ENCODE measurements around the gene THPO. TPM values are rescaled to one million over a fixed set of nuclear protein-coding genes. Genes with fewer than 3 reads are reported as not detected.

The THPO gene
- total RNA-seq, 1 donor from 2014 or later, result not detected

- Mint-ChIP-seq H3K27ac (peak overlapping the region; percentile 99), H3K4me1 (peaks cover 26% of the 10 kb centered on the region), H3K36me3 (ENCODE audit: low read depth) (peaks cover 35% of the 10 kb centered on the region), H3K9me3 (no peaks in the 10 kb centered on the region), H3K4me3 (peak overlapping the region; percentile 98), H3K27me3 (peaks cover 8% of the 10 kb centered on the region)
- intact Hi-C loops (cut with micrococcal nuclease), result loop anchor here (1.0 to 5.0 kb wide), 7 partner anchors 28 to 726 kb away; partner anchors contain the start of genes EEF1AKMT4, EIF4G1, PSMD2 and VPS8
- DNase-seq, result peak; percentile 99
Observed at GRCh38 chr3:184362668-184363546, 15.1 kb downstream of the THPO start.

DNA sequence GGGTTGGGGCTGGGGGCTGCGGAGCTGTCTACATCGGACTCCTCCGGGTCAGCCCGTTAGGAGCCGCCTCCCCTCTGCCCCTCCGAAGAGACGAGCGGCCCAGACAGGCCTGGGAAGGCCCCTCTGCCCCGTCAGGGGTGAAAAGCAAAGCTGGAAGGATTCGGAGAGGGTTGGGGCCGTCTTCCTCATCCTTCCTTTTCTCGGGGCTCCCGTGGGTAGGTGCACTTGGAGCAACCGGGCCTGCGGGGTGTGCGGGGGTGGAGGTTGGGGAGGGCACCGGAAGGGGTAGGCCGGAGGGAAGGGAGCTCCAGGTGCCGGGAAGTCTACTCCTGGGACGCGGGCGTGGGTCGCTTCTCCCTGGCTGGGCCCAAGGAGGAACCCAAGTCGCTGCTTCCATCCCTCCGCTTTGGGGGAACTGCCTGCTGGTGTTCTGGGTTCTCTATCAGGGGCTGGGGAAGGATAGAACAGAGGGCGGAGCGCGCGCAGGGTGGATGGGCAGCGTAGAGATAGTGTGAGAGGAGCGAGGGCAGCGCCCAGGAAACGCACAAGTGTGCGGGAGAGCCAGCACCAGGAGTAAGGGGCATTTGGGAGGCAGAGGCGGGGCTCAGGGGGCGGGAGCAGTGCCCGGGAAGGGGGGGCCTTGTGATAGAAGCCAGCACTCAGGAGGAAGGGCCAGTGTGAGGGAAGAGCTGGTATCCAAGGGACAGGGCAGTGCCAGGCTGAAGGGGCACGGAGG lies 15.9 kb downstream of the THPO start:
- Mint-ChIP-seq H3K27me3 (peaks cover 8% of the 10 kb centered on the region), H3K9me3 (no peaks in the 10 kb centered on the region), H3K4me1 (peaks cover 23% of the 10 kb centered on the region), H3K27ac (peak overlapping the region; percentile 98), H3K36me3 (ENCODE audit: low read depth) (peaks cover 29% of the 10 kb centered on the region), H3K4me3 (peak overlapping the region; percentile 98)
- intact Hi-C loops (cut with micrococcal nuclease), result loop anchor here (2.0 to 5.0 kb wide), 3 partner anchors 165 to 725 kb away; partner anchors contain the start of gene VPS8
- peak; percentile 83 for DNase-seq

- Mint-ChIP-seq H3K9me3 (no peaks in the 10 kb centered on the region), H3K4me3 (peak within 1 kb of the TSS; percentile 98), H3K36me3 (ENCODE audit: low read depth) (peaks cover 23% of the 10 kb centered on the region), H3K27ac (peak within 1 kb of the TSS; percentile 98), H3K27me3 (peaks cover 8% of the 10 kb centered on the region), H3K4me1 (peaks cover 20% of the 10 kb centered on the region)
- peak; percentile 88 for DNase-seq
- intact Hi-C loops (cut with micrococcal nuclease), result loop anchor here (5.0 kb wide), 1 partner anchor 166 kb away; no protein-coding TSS in a partner anchor
Observed at GRCh38 chr3:184361532-184361931, 16.5 kb downstream of the THPO start, which contains the start of the genes CLCN2 and POLR2H. CLCN2 (minus strand) TSS chr3:184361605; CDS start chr3:184361479, 126 bp downstream. POLR2H (plus strand) TSS chr3:184361710; CDS start chr3:184363493, 1,783 bp downstream.

- peaks cover 21% of the 10 kb centered on the region for H3K36me3 Mint-ChIP-seq (ENCODE audit: low read depth)
- peak overlapping the region; percentile 98 for H3K4me3 Mint-ChIP-seq
- H3K4me1 Mint-ChIP-seq, result peaks cover 18% of the 10 kb centered on the region
- H3K27me3 Mint-ChIP-seq, result peaks cover 8% of the 10 kb centered on the region
- peak overlapping the region; percentile 56 for H3K27ac Mint-ChIP-seq
- DNase-seq, result no peak
- intact Hi-C loops (cut with micrococcal nuclease), result loop anchor here (5.0 kb wide), 1 partner anchor 166 kb away; no protein-coding TSS in a partner anchor
- H3K9me3 Mint-ChIP-seq, result no peaks in the 10 kb centered on the region
Observed at GRCh38 chr3:184360929-184361531, 17.0 kb downstream of the THPO start.

DNA sequence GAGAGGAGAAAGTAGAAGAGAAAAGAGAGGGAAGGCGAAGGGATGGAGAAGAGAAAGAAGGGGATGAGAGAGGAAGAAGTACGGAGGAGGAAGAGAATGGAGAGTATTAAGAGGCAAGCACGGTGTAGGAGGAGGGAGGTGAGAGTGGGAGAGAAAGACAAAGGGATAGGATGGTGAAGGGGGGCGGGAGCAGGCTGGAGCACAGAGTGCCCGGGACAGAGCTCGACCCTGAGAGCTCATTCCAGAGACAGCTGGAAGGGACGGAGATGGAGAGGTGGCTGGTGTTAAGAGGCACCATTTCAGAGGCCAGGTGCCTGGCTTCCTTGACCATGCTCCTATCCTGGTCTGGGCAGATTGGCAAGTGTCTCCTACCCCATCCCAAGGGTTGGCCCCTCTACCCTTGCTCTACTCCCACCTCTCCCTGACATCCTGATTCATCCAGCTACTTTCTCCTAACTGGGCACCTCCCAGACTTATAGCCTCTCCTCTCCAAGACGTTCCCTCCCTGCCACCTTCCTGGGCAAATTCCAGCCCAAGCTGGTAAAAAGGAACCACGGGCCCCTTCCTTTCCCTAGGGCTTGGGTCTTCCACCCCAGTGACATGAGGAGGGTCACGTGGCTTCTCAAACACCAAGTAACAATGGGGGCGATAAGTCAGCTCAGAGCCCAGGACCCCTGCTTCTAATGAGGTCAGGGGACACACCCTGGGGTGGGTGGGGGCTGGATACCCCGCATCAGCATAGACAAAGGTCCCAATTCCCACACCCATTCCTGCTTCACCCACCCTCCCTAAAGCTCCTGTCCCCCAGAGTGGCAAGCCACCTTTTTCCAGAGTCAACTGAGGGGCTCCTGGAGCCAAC lies 17.7 kb downstream of the THPO start:
- H3K4me1 Mint-ChIP-seq, result peaks cover 15% of the 10 kb centered on the region
- H3K27ac Mint-ChIP-seq, result peak overlapping the region; percentile 56
- no peak for DNase-seq
- H3K9me3 Mint-ChIP-seq, result no peaks in the 10 kb centered on the region
- peaks cover 8% of the 10 kb centered on the region for H3K27me3 Mint-ChIP-seq
- peaks cover 17% of the 10 kb centered on the region for H3K36me3 Mint-ChIP-seq (ENCODE audit: low read depth)
- peak overlapping the region; percentile 98 for H3K4me3 Mint-ChIP-seq
- intact Hi-C loops (cut with micrococcal nuclease), result loop anchor here (5.0 kb wide), 1 partner anchor 167 kb away; no protein-coding TSS in a partner anchor

DNA sequence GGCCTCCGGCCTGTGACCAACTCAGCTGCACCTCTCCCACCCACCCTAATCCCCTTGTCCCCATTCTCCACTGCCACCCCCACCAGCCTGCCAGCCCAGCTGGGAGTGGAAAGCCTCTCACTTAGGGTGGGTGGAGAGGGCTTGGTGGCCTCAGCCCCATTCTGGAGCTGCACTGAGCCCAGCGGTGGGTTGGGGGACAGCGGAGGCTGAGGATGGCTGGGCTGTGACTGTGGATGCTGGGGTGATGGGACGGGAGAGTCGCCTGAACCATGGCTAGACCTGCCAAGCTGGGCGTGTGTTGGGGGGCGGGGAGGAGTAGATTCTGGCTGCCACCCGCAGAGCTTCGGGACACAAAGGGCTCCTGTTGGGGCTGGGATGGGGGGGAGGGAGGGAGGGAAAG lies 18.4 kb downstream of the THPO start:
- no peaks in the 10 kb centered on the region for H3K9me3 Mint-ChIP-seq
- intact Hi-C loops (cut with micrococcal nuclease), result loop anchor here (5.0 kb wide), 1 partner anchor 168 kb away; no protein-coding TSS in a partner anchor
- peak overlapping the region; percentile 98 for H3K4me3 Mint-ChIP-seq
- no peak overlapping the region for H3K27ac Mint-ChIP-seq
- DNase-seq, result no peak
- H3K4me1 Mint-ChIP-seq, result peaks cover 8% of the 10 kb centered on the region
- peaks cover 10% of the 10 kb centered on the region for H3K36me3 Mint-ChIP-seq (ENCODE audit: low read depth)
- peaks cover 8% of the 10 kb centered on the region for H3K27me3 Mint-ChIP-seq

DNA sequence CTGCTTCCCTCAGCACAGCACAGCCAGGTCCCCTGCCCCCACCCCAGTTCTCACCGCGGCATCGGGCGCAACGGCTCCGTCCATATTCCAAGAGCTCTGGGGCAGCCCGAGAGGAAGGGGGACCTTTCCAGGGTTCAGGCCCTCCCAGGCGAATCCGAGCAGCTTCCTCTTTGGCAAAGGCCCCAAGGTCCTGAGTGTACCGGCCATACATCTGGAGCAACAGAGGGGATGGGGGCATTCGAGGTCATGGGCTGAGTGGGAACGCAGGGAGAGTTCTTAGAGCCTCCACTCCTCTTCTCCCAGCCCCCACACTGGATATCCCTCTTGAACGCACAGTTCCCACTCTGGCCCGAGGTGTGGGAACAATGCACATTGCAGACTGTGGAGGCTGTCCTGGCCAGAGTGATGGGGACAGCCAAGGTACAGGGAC lies 19.1 kb downstream of the THPO start:
- intact Hi-C loops (cut with micrococcal nuclease), result no loop called here

GRCh38 chr3:184358124-184358767 lies 19.8 kb downstream of the THPO start:
- peaks cover 8% of the 10 kb centered on the region for H3K27me3 Mint-ChIP-seq
- H3K4me1 Mint-ChIP-seq, result peaks cover 4% of the 10 kb centered on the region
- no peak overlapping the region for H3K4me3 Mint-ChIP-seq
- no peak overlapping the region for H3K27ac Mint-ChIP-seq
- no peaks in the 10 kb centered on the region for H3K9me3 Mint-ChIP-seq
- DNase-seq, result no peak
- peaks cover 2% of the 10 kb centered on the region for H3K36me3 Mint-ChIP-seq (ENCODE audit: low read depth)
- intact Hi-C loops (cut with micrococcal nuclease), result no loop called here

More for the DNA sequence above, 19.1 kb downstream of the THPO start:
- no peak overlapping the region for H3K4me3 Mint-ChIP-seq
- H3K4me1 Mint-ChIP-seq, result peaks cover 4% of the 10 kb centered on the region
- no peak overlapping the region for H3K27ac Mint-ChIP-seq
- no peak for DNase-seq
- peaks cover 8% of the 10 kb centered on the region for H3K27me3 Mint-ChIP-seq
- H3K9me3 Mint-ChIP-seq, result no peaks in the 10 kb centered on the region
- peaks cover 6% of the 10 kb centered on the region for H3K36me3 Mint-ChIP-seq (ENCODE audit: low read depth)

- no peak for DNase-seq
- intact Hi-C loops (cut with micrococcal nuclease), result no loop called here
- Mint-ChIP-seq H3K27me3 (peaks cover 6% of the 10 kb centered on the region), H3K4me1 (peaks cover 4% of the 10 kb centered on the region), H3K36me3 (ENCODE audit: low read depth) (no peaks in the 10 kb centered on the region), H3K27ac (no peak overlapping the region), H3K4me3 (no peak overlapping the region), H3K9me3 (no peaks in the 10 kb centered on the region)
Observed at GRCh38 chr3:184357248-184358123, 20.5 kb downstream of the THPO start.

DNA sequence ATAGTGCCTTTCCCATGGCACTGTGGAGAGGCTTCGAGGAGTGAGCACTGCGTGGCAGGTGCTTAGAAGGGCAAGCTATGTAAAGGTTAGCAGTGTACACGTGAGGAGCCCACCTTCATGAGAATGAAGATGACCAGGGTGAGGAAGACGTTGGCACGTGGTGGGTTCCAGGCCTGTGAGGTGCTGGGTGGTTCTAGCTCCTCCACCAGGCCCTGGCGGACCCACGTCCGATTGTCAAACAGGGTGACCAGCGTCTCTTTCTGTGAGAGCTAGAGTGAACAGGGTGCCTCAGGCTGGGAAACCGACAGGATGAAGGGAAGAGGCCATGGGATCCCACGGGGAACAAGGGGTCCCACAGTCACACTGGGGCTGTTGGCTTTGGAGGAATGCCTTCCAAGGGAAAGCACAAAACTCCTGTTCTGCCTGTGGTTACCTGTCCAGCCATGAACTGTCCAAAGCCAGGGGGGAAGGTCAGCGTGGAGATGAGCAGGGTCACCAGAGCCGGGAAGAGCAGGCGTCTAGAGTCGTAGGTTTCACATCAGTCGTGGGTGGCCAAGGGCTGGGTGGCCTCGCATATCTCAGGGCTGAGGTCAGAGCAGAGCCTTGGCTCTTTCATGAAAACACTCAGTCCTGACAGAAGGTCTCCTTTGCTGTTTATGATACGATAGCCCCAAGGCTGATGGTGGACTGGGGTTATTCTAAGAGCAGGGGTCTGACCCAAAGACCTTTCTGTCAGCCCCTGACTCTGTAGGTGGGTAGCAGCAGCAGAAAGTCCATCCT lies 22.6 kb downstream of the THPO start:
- Mint-ChIP-seq H3K27me3 (peaks cover 5% of the 10 kb centered on the region), H3K27ac (no peak overlapping the region), H3K9me3 (no peaks in the 10 kb centered on the region), H3K36me3 (ENCODE audit: low read depth) (no peaks in the 10 kb centered on the region), H3K4me3 (no peak overlapping the region), H3K4me1 (no peaks in the 10 kb centered on the region)
- intact Hi-C loops (cut with micrococcal nuclease), result no loop called here
- DNase-seq, result no peak

DNA sequence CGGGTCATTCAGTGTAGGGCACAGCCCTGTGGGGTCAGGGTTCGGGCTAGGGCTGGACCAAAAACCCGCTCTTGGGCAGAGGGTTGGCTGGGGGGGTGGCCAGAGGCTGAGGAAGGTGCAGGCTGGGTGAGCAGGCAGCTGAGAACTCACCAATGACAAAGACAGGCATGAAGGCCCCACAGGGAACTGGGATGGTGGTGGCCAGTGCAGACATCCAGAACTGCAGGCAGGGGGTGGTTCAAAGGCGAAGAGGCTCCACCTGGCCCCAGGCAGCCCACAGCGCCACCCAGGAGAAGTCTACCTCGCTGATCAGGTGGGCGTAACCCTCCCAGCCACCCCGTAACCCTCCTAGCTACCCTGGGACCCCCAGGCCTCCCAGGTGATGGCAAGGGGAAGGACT lies 23.3 kb downstream of the THPO start:
- no peaks in the 10 kb centered on the region for H3K4me1 Mint-ChIP-seq
- H3K36me3 Mint-ChIP-seq (ENCODE audit: low read depth), result no peaks in the 10 kb centered on the region
- no peaks in the 10 kb centered on the region for H3K9me3 Mint-ChIP-seq
- DNase-seq, result no peak
- no peak overlapping the region for H3K27ac Mint-ChIP-seq
- intact Hi-C loops (cut with micrococcal nuclease), result no loop called here
- H3K4me3 Mint-ChIP-seq, result no peak overlapping the region
- no peaks in the 10 kb centered on the region for H3K27me3 Mint-ChIP-seq

Data from activated CD4-positive, alpha-beta T cell treated with anti-CD3 and anti-CD28 coated beads, Interleukin-2, amount 10 ng/mL, durations not matched to agents 24 days and 14 days (primary cell).